DOHH2 (cell line): ENCODE results near the gene TAGLN2.

Experiments used
- H3F3A ChIP-seq: fragments of 200-600 bp; sonication (generic), shearing (Covaris generic); 2 replicates; pipeline ENCODE4 v1.6.0; 2016; ENCODE audit warnings: antibody characterized with exemption, mild to moderate bottlenecking; ENCODE audit not compliant: control insufficient read depth, insufficient read depth
- H3K27ac ChIP-seq: fragments of 200-600 bp; sonication (generic); 2 replicates; pipeline ENCODE4 v1.5.1; 2014; ENCODE audit warnings: low read depth, mild to moderate bottlenecking, low read length, moderate library complexity
- H3K27me3 ChIP-seq: fragments of 200-600 bp; sonication (generic); 2 replicates; pipeline ENCODE4 v1.6.1; 2014; ENCODE audit warnings: mild to moderate bottlenecking, low read length, mixed read lengths; ENCODE audit not compliant: control insufficient read depth
- H3K36me3 ChIP-seq: fragments of 200-600 bp; sonication (generic); 2 replicates; pipeline ENCODE4 v1.6.1; 2014; ENCODE audit warnings: mild to moderate bottlenecking, low read length, moderate library complexity, mixed read lengths; ENCODE audit not compliant: control insufficient read depth
- H3K4me1 ChIP-seq: fragments of 200-600 bp; sonication (generic); 2 replicates; pipeline ENCODE4 v1.6.1; 2014; ENCODE audit warnings: mild to moderate bottlenecking, low read length, mixed read lengths; ENCODE audit not compliant: control insufficient read depth
- H3K4me2 ChIP-seq: fragments of 200-600 bp; sonication (generic); 2 replicates; pipeline ENCODE4 v1.6.0; 2014; ENCODE audit warnings: mild to moderate bottlenecking, low read length, moderate library complexity
- H3K4me3 ChIP-seq: fragments of 200-600 bp; sonication (generic); 2 replicates; pipeline ENCODE4 v1.5.1; 2014; ENCODE audit warnings: mild to moderate bottlenecking, low read length, mixed read lengths
- H3K79me2 ChIP-seq: fragments of 200-600 bp; sonication (generic); 2 replicates; pipeline ENCODE4 v1.6.1; 2014; ENCODE audit warnings: mild to moderate bottlenecking, low read length, mixed read lengths; ENCODE audit not compliant: control insufficient read depth
- H3K9me2 ChIP-seq: fragments of 200-600 bp; sonication (generic); replicated peaks from 2 replicates; pipeline ENCODE4 v1.6.1; 2014; ENCODE audit warnings: mild to moderate bottlenecking, low read length, mixed read lengths; ENCODE audit not compliant: control insufficient read depth
- H3K9me3 ChIP-seq: fragments of 200-600 bp; sonication (generic); 2 replicates; pipeline ENCODE4 v1.6.1; 2014; ENCODE audit warnings: antibody characterized with exemption, low read length, mixed read lengths; ENCODE audit not compliant: control insufficient read depth, insufficient read depth
- H4K20me1 ChIP-seq: fragments of 200-600 bp; sonication (generic); 2 replicates; pipeline ENCODE4 v1.6.0; 2014; ENCODE audit warnings: low read depth, mild to moderate bottlenecking, antibody characterized with exemption, low read length, moderate library complexity; ENCODE audit not compliant: control insufficient read depth, insufficient read depth
- CTCF ChIP-seq: fragments of 200-600 bp; sonication (generic); IDR thresholded peaks from one replicate; pipeline ENCODE4 v1.5.1; 2014; ENCODE audit warnings: antibody characterized with exemption, mild to moderate bottlenecking, low read depth, low read length; ENCODE audit not compliant: poor library complexity, severe bottlenecking
- EZH2phosphoT487 ChIP-seq: fragments of 200-600 bp; sonication (generic); IDR thresholded peaks from 2 replicates; pipeline ENCODE4 v1.6.1; 2017; ENCODE audit warnings: borderline replicate concordance, mild to moderate bottlenecking, antibody characterized with exemption, low read length, moderate library complexity, mixed read lengths

TAGLN2 gene

GRCh38 chr1:159945483-159946241, 20.4 kb upstream of the TAGLN2 start, which contains the start of gene IGSF9:
IGSF9 (minus strand) TSS chr1:159945613; CDS start chr1:159943454, 2,159 bp downstream.
- Histone ChIP-seq H3K4me2 (peak within 1 kb of the TSS; percentile 55), H3K27me3 (peaks cover 25% of the 10 kb centered on the region), H3K79me2 (no peaks in the 10 kb centered on the region), H3K9me3 (no peaks in the 10 kb centered on the region), H3K4me1 (peaks cover 32% of the 10 kb centered on the region), H3F3A (no peaks in the 10 kb centered on the region), H4K20me1 (no peaks in the 10 kb centered on the region), H3K27ac (no peak within 1 kb of the TSS), H3K4me3 (peak within 1 kb of the TSS; percentile 42), H3K9me2 (no peaks in the 10 kb centered on the region), H3K36me3 (no peaks in the 10 kb centered on the region)
- TF ChIP-seq EZH2phosphoT487: no peak
- peak; percentile 46 for TF ChIP-seq CTCF

DNA sequence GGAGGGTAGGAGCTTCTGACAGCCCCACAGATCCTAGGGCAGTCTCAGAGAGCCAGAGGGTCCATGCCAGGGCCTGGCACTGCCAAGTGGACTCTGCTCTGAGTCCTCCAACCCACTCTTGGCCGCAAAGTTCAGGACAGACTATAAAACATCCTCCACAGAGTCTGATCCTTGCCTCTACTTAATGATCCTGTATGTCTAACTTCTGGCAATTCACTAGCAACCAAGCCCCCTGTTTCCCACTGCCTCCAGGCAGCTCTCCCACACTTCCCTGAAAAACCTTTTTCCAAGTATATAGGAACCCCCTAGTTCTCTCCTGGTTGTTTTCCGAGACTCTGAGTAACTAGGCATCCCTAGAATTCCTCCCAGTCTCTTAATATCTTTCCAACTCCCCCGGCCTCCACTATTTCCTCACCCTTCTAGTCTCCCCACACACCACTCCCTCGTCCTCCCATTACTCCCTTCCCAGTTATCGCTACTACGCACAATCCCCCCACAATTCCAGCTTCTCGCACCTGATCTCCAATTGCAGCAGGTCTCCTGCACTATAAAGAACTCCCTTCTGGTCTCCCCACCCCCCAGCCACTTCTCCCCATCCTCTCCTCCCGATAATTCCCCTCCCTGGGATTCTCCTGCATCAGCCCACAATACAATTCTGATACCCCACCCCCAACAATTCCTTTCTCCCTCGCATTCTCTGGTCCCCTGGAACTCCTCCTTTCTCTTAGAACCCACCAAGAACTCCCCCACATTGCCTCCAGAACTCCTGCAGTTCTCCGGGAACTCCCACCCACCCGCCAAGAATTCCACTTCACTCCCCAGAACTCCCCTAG, 19.5 kb upstream of the TAGLN2 start:
- Histone ChIP-seq H3K36me3 (no peaks in the 10 kb centered on the region), H3K27ac (no peak overlapping the region), H3K4me1 (peaks cover 40% of the 10 kb centered on the region), H3K9me2 (no peaks in the 10 kb centered on the region), H3K79me2 (no peaks in the 10 kb centered on the region), H4K20me1 (no peaks in the 10 kb centered on the region), H3K27me3 (peaks cover 25% of the 10 kb centered on the region), H3K4me2 (peak overlapping the region; percentile 55), H3F3A (no peaks in the 10 kb centered on the region), H3K4me3 (peak overlapping the region; percentile 42), H3K9me3 (no peaks in the 10 kb centered on the region)
- TF ChIP-seq EZH2phosphoT487 (peak; percentile 93; the same call in 1 of the 2 replicates), CTCF (no peak)

- Histone ChIP-seq H4K20me1 (no peaks in the 10 kb centered on the region), H3K27ac (no peak overlapping the region), H3K4me2 (no peak overlapping the region), H3K4me1 (peaks cover 48% of the 10 kb centered on the region), H3K27me3 (peaks cover 25% of the 10 kb centered on the region), H3F3A (no peaks in the 10 kb centered on the region), H3K9me2 (no peaks in the 10 kb centered on the region), H3K4me3 (no peak overlapping the region), H3K9me3 (no peaks in the 10 kb centered on the region), H3K79me2 (no peaks in the 10 kb centered on the region), H3K36me3 (no peaks in the 10 kb centered on the region)
- TF ChIP-seq EZH2phosphoT487 (no peak), CTCF (no peak)
Measured at GRCh38 chr1:159943908-159944622, 18.8 kb upstream of the TAGLN2 start.
